HCT116 (cell line): ENCODE results near the gene KLHL3. TPM values are rescaled to one million over a fixed set of nuclear protein-coding genes. Genes with fewer than 3 reads are reported as not detected.

Experiments
- ATAC-seq: fragments of 200-7000 bp; cut with Tn5 transposase; 2 replicates; pipeline ENCODE4 v1.9.1; 2020; ENCODE audit warnings: mild to moderate bottlenecking, moderate library complexity
- BruUV-seq: library from RNA; stranded (reverse); fragments of 400-500 nt; replicated peaks from 2 replicates; lab custom pipeline; 2021; lab: Mats Ljungman, UMichigan
- CTCF ChIA-PET: fragments of 300-600 bp; sonication (Branson Sonifier 250); formaldehyde crosslinking; loops from one replicate; lab custom pipeline; 2021; ENCODE audit warnings: antibody characterized with exemption; lab: Charles Lee
- POLR2A ChIA-PET: fragments of 300-600, 350-600 bp; sonication (Branson Sonifier 250); formaldehyde crosslinking; loops from one replicate; lab custom pipeline; 2021; ENCODE audit warnings: antibody characterized with exemption; lab: Charles Lee
- RAD21 ChIA-PET, 2 experiments: fragments of 300-600 bp; sonication (Branson Sonifier 250); formaldehyde crosslinking; loops; one replicate each; lab custom pipeline; 2023; ENCODE audit warnings: low total read pairs in 2 of 2; ENCODE audit not compliant: uncharacterized antibody in 2 of 2, unreplicated experiment in 2 of 2, low non-redundant PET in 1 of 2; lab: Charles Lee
- DNase-seq: peaks from one replicate; pipeline ENCODE4 v3.0.0-alpha.2; 2010; ENCODE audit warnings: low read depth, low spot score
- H2AFZ ChIP-seq: fragments of 200-600 bp; shearing (Covaris generic), sonication (generic); 2 replicates; pipeline ENCODE4 v1.6.1; 2017; ENCODE audit warnings: low read depth, mixed run types, mixed read lengths, antibody characterized with exemption, low read length; ENCODE audit not compliant: poor library complexity, severe bottlenecking
- H3K27ac ChIP-seq: 2 replicates; pipeline ENCODE4 v1.5.1; 2012; ENCODE audit warnings: low read depth, low read length
- H3K27me3 ChIP-seq: fragments of 200-600 bp; sonication (generic); 2 replicates; pipeline ENCODE4 v1.6.1; 2016; ENCODE audit warnings: mixed run types, low read length, mixed read lengths; ENCODE audit not compliant: insufficient read depth
- H3K36me3 ChIP-seq, 2 experiments: fragments of 200-500 bp in 1 of 2; fragments of 200-600 bp in 1 of 2; sonication (Bioruptor generic) in 1 of 2; sonication (generic) in 1 of 2; 2 replicates each; pipeline versions ENCODE4 v1.5.1 to v1.6.1; 2014 to 2016; ENCODE audit warnings: low read length in 2 of 2, inconsistent platforms in 1 of 2, mixed read lengths in 1 of 2, mixed run types in 1 of 2; ENCODE audit not compliant: insufficient read depth in 2 of 2, control insufficient read depth in 1 of 2
- H3K4me1 ChIP-seq, 2 experiments: fragments of 200-600 bp in 1 of 2; sonication (generic) in 1 of 2; 2 replicates each; pipeline versions ENCODE4 v1.5.1 to v1.6.1; 2012 to 2017; ENCODE audit warnings: low read length in 2 of 2, inconsistent platforms in 1 of 2, mild to moderate bottlenecking in 1 of 2, mixed read lengths in 1 of 2, mixed run types in 1 of 2, moderate library complexity in 1 of 2; ENCODE audit not compliant: insufficient read depth in 2 of 2, control insufficient read depth in 1 of 2
- H3K4me2 ChIP-seq: fragments of 200-600 bp; sonication (generic); 2 replicates; pipeline ENCODE4 v1.6.1; 2017; ENCODE audit warnings: mixed run types, low read length, mixed read lengths
- H3K4me3 ChIP-seq, 2 experiments: fragments of 200-600 bp in 1 of 2; sonication (generic) in 1 of 2; replicated peaks in 1 of 2; 2 replicates each; pipeline ENCODE4 v1.5.1; 2011 to 2016; ENCODE audit warnings: low read length in 2 of 2, control low read depth in 1 of 2, low read depth in 1 of 2, mild to moderate bottlenecking in 1 of 2, mixed read lengths in 1 of 2, mixed run types in 1 of 2
- H3K79me2 ChIP-seq: fragments of 200-600 bp; sonication (generic); 2 replicates; pipeline ENCODE4 v1.6.1; 2017; ENCODE audit warnings: mild to moderate bottlenecking, mixed run types, low read length, moderate library complexity, mixed read lengths; ENCODE audit not compliant: insufficient read depth
- H3K9ac ChIP-seq: fragments of 200-600 bp; sonication (generic); 2 replicates; pipeline ENCODE4 v1.6.1; 2016; ENCODE audit warnings: low read length, mixed read lengths
- H3K9me2 ChIP-seq: fragments of 200-600 bp; sonication (generic), shearing (Covaris generic); 2 replicates; pipeline ENCODE4 v1.6.1; 2017; ENCODE audit warnings: mixed run types, mild to moderate bottlenecking, moderate library complexity; ENCODE audit not compliant: insufficient read depth
- H3K9me3 ChIP-seq, 2 experiments: fragments of 200-500 bp in 1 of 2; fragments of 200-600 bp in 1 of 2; sonication (Bioruptor generic) in 1 of 2; sonication (generic) in 1 of 2; 2 replicates each; pipeline ENCODE4 v1.6.1; 2014 to 2017; ENCODE audit warnings: low read length in 2 of 2, mixed read lengths in 2 of 2, inconsistent platforms in 1 of 2, low read depth in 1 of 2, mild to moderate bottlenecking in 1 of 2, mixed run types in 1 of 2, moderate library complexity in 1 of 2; ENCODE audit not compliant: control insufficient read depth in 1 of 2, insufficient read depth in 1 of 2
- H4K20me1 ChIP-seq: fragments of 200-600 bp; sonication (generic), shearing (Covaris generic); 2 replicates; pipeline ENCODE4 v1.6.1; 2017; ENCODE audit warnings: mixed run types, mild to moderate bottlenecking, moderate library complexity; ENCODE audit not compliant: insufficient read depth
- ATF3 ChIP-seq: IDR thresholded peaks from 2 replicates; pipeline ENCODE4 v1.6.1; 2012
- CBX3 ChIP-seq: IDR thresholded peaks from 2 replicates; pipeline ENCODE4 v1.6.1; 2012; ENCODE audit warnings: low read depth
- CEBPB ChIP-seq: IDR thresholded peaks from 2 replicates; pipeline ENCODE4 v1.6.1; 2012; ENCODE audit warnings: low read depth
- CTCF ChIP-seq, 3 experiments: fragments of 200-600 bp in 1 of 3; sonication (generic) in 1 of 3; IDR thresholded peaks in 2 of 3; conservative IDR thresholded peaks in 1 of 3; 2 replicates each; pipeline ENCODE4 v1.5.1; 2012 to 2017; ENCODE audit warnings: low read depth in 2 of 3, low read length in 2 of 3, antibody characterized with exemption in 1 of 3, borderline replicate concordance in 1 of 3, control low read depth in 1 of 3, mild to moderate bottlenecking in 1 of 3, mixed read lengths in 1 of 3, mixed run types in 1 of 3, moderate library complexity in 1 of 3; ENCODE audit not compliant: insufficient read depth in 1 of 3
- EZH2 ChIP-seq: fragments of 200-600 bp; sonication (generic); IDR thresholded peaks from 2 replicates; pipeline ENCODE4 v1.6.1; 2017; ENCODE audit warnings: antibody characterized with exemption, mixed run types
- EZH2phosphoT487 ChIP-seq: fragments of 200-600 bp; IDR thresholded peaks from 2 replicates; pipeline ENCODE4 v1.6.1; 2018; ENCODE audit warnings: antibody characterized with exemption, borderline replicate concordance
- FOSL1 ChIP-seq: IDR thresholded peaks from 2 replicates; pipeline ENCODE4 v1.6.1; 2012; ENCODE audit warnings: low read depth
- JUND ChIP-seq: IDR thresholded peaks from 2 replicates; pipeline ENCODE4 v1.6.1; 2012
- POLR2A ChIP-seq: IDR thresholded peaks from 2 replicates; pipeline ENCODE4 v1.7.0; 2011; ENCODE audit warnings: borderline replicate concordance; ENCODE audit not compliant: insufficient read depth, insufficient read length; ENCODE audit errors: extremely low read depth
- RAD21 ChIP-seq: IDR thresholded peaks from 2 replicates; pipeline ENCODE4 v1.6.1; 2012; ENCODE audit warnings: low read depth, mild to moderate bottlenecking
- REST ChIP-seq: IDR thresholded peaks from 2 replicates; pipeline ENCODE4 v1.6.1; 2012; ENCODE audit warnings: low read depth
- SP1 ChIP-seq: IDR thresholded peaks from 2 replicates; pipeline ENCODE4 v1.6.1; 2012; ENCODE audit warnings: low read depth
- SRF ChIP-seq: IDR thresholded peaks from 2 replicates; pipeline ENCODE4 v1.6.1; 2012; ENCODE audit warnings: low read depth
- TCF7L2 ChIP-seq: IDR thresholded peaks from 2 replicates; pipeline ENCODE4 v1.7.0; 2011; ENCODE audit warnings: borderline replicate concordance, inconsistent platforms; ENCODE audit not compliant: insufficient read depth, insufficient read length; ENCODE audit errors: extremely low read depth
- ZBTB33 ChIP-seq: IDR thresholded peaks from 2 replicates; pipeline ENCODE4 v1.6.1; 2011; ENCODE audit warnings: mild to moderate bottlenecking, low read length, moderate library complexity; ENCODE audit not compliant: insufficient replicate concordance; ENCODE audit errors: extremely low read depth
- ZFX ChIP-seq: fragments of 450-650 bp; IDR thresholded peaks from 2 replicates; pipeline ENCODE4 v1.6.1; 2017
- ZNF274 ChIP-seq: fragments of 200-500 bp; sonication (Bioruptor generic); IDR thresholded peaks from 2 replicates; pipeline ENCODE4 v1.6.1; 2014; ENCODE audit warnings: mild to moderate bottlenecking, low read depth, low read length, inconsistent platforms
- intact Hi-C: fragments of 100-400 bp; cut with micrococcal nuclease; formaldehyde crosslinking; loops from 2 replicates; pipeline ENCODE4 v1.10.0; 2022
- total RNA-seq: library from RNA; stranded (reverse); gene quantifications from one replicate; pipeline ENCODE4 v1.2.1, GENCODE V29; 2021; ENCODE audit not compliant: unreplicated experiment

Gene KLHL3
- total RNA-seq, 1 experiment from 2014 or later: not detected

- no peak for ATAC-seq
- DNase-seq: no peak
- Histone ChIP-seq H3K36me3 (no peaks in the 10 kb centered on the region), H4K20me1 (no peaks in the 10 kb centered on the region), H3K79me2 (no peaks in the 10 kb centered on the region), H3K9ac (no peak overlapping the region), H3K27ac (no peak overlapping the region), H3K4me1 (peaks cover 0 to 2% of the 10 kb centered on the region in 2 experiments; a peak in 1 of 4 replicates), H3K9me2 (no peaks in the 10 kb centered on the region), H3K4me2 (no peak overlapping the region), H3K27me3 (no peaks in the 10 kb centered on the region), H3K4me3 (no peak overlapping the region), H2AFZ (no peak overlapping the region), H3K9me3 (no peaks in the 10 kb centered on the region)
- no peak for TF ChIP-seq RAD21
- no peak for TF ChIP-seq CTCF (IDR thresholded peaks at IDR 0.05 in 2 of 3, conservative IDR thresholded peaks at IDR 0.05 in 1 of 3; ENCODE audit: borderline replicate concordance in 1 of 3, insufficient read depth in 1 of 3, low read depth in 2 of 3, low read length in 2 of 3)
- no peak for TF ChIP-seq ZFX
- TF ChIP-seq ZNF274: no peak
- TF ChIP-seq POLR2A: no peak
- no peak for TF ChIP-seq JUND
- no peak for TF ChIP-seq CBX3
- no peak for TF ChIP-seq TCF7L2
- TF ChIP-seq SRF: no peak
- no peak for TF ChIP-seq ATF3
- TF ChIP-seq EZH2phosphoT487: no peak
- TF ChIP-seq CEBPB: no peak
- TF ChIP-seq ZBTB33: no peak
- no peak for TF ChIP-seq REST
- TF ChIP-seq FOSL1: no peak
- TF ChIP-seq SP1: no peak
- no peak for TF ChIP-seq EZH2
- intact Hi-C loops: no loop called here
- ChIA-PET CTCF (interaction anchor here (0.9 to 3.4 kb wide), 3 partner anchors 111 to 502 kb away, joined by 3 to 81 read pairs (median 23); no protein-coding TSS in a partner anchor), POLR2A (no interaction called here), RAD21 (no interaction called here)
- BruUV-seq: no TSS peak
Observed at GRCh38 chr5:137631453-137631852, 104.4 kb downstream of the KLHL3 start.
